T-helper 2 cell treated with Interferon-gamma antibody and Interleukin-4, amounts not matched to agents 5 μg/mL and 100 μg/mL, for 36 hours (primary cell): Measurements from ENCODE around the gene OR8D1.

Source experiments
- DNase-seq: peaks from one replicate; pipeline ENCODE4 v3.0.0; 2021; ENCODE audit warnings: low spot score
- H3K27ac Mint-ChIP-seq: one replicate; pipeline ENCODE4 v1.8.0; 2021; ENCODE audit warnings: mild to moderate bottlenecking, mixed read lengths
- H3K27me3 Mint-ChIP-seq: one replicate; pipeline ENCODE4 v1.8.0; 2021; ENCODE audit warnings: low read depth, mixed read lengths
- H3K36me3 Mint-ChIP-seq: one replicate; pipeline ENCODE4 v1.8.0; 2021; ENCODE audit warnings: low read depth, mixed read lengths
- H3K4me1 Mint-ChIP-seq: one replicate; pipeline ENCODE4 v1.8.0; 2021; ENCODE audit warnings: low read depth, mixed read lengths
- H3K4me3 Mint-ChIP-seq: one replicate; pipeline ENCODE4 v1.8.0; 2022; ENCODE audit warnings: mild to moderate bottlenecking, moderate library complexity, mixed read lengths
- H3K9me3 Mint-ChIP-seq: one replicate; pipeline ENCODE4 v1.8.0; 2021; ENCODE audit warnings: mixed read lengths

OR8D1 gene

GRCh38 chr11:124313849-124314248 is at the start of gene OR8D1:
TSS of gene OR8D1 (minus strand) at chr11:124313949. CDS start at chr11:124310766, 3,183 bp downstream.
- Mint-ChIP-seq H3K36me3 (no peaks in the 10 kb centered on the region), H3K27me3 (no peaks in the 10 kb centered on the region), H3K9me3 (no peaks in the 10 kb centered on the region), H3K27ac (no peak within 1 kb of the TSS), H3K4me3 (no peak within 1 kb of the TSS), H3K4me1 (no peaks in the 10 kb centered on the region)
- DNase-seq, result no peak

GRCh38 chr11:124359566-124359965 is 45.8 kb upstream of the OR8D1 start:
- Mint-ChIP-seq H3K9me3 (no peaks in the 10 kb centered on the region), H3K27ac (no peak overlapping the region), H3K4me3 (no peak overlapping the region), H3K27me3 (no peaks in the 10 kb centered on the region), H3K36me3 (no peaks in the 10 kb centered on the region), H3K4me1 (no peaks in the 10 kb centered on the region)
- no peak for DNase-seq

GRCh38 chr11:124346311-124346955 is 32.7 kb upstream of the OR8D1 start:
- no peak for DNase-seq
- Mint-ChIP-seq H3K4me1 (no peaks in the 10 kb centered on the region), H3K4me3 (no peak overlapping the region), H3K9me3 (no peaks in the 10 kb centered on the region), H3K36me3 (no peaks in the 10 kb centered on the region), H3K27ac (no peak overlapping the region), H3K27me3 (no peaks in the 10 kb centered on the region)

DNA sequence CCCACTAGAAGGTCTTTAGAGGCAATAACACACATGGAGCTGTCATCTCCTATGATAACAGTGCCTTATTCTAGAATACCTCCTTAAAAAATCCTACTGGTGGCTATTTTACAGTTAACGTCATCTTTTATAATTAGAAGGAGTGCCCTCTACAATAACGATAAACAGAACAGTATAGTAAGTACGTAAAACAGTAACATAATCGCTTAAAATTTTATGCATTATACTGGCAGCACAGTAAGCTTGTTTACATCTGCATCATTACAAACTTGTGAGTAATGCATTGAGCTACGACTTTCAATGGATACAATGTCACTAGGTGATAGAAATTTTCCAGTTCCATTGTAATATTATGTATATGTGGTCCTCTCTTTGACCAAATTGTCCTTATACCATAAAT is 30.6 kb upstream of the OR8D1 start:
- no peaks in the 10 kb centered on the region for H3K4me1 Mint-ChIP-seq
- no peaks in the 10 kb centered on the region for H3K27me3 Mint-ChIP-seq
- H3K9me3 Mint-ChIP-seq, result no peaks in the 10 kb centered on the region
- no peak for DNase-seq
- no peak overlapping the region for H3K27ac Mint-ChIP-seq
- no peaks in the 10 kb centered on the region for H3K36me3 Mint-ChIP-seq
- H3K4me3 Mint-ChIP-seq, result no peak overlapping the region

GRCh38 chr11:124340142-124340447 is 26.3 kb upstream of the OR8D1 start:
- Mint-ChIP-seq H3K36me3 (no peaks in the 10 kb centered on the region), H3K4me3 (no peak overlapping the region), H3K4me1 (no peaks in the 10 kb centered on the region), H3K9me3 (no peaks in the 10 kb centered on the region), H3K27me3 (no peaks in the 10 kb centered on the region), H3K27ac (no peak overlapping the region)
- DNase-seq, result no peak

DNA sequence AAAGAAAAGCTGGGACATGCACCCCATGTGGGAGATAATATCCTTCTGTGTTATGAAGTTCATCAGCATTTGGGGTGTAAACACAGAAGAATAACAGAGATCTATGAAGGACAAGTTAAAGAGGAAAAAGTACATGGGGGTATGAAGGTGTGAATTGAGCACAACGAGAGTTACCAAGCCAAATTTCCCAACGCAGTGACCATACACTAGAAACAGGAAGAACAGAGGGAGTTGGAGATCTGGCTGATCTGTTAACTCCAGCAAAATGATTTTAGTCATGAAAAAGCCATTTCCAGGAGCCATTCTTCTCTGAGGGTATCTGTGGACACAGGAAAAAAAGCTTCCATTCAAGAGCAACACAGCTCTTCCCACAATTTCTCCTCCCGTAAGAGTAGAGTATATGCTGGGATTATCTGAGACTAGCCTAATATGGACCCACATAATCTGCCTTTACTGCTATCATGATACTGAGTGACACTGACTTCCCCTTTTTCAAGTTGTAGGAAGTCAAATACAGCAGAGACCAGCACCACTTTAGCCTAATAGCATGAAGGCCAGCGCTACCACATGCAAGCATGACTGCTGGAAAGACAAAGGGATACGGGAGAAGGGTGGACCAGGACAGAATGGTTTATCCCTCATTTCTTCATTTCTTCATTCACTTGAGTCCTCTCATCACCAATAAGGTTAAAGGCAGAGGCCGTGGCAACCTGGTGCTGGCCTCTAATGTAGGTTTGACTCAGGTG is 25.8 kb upstream of the OR8D1 start:
- Mint-ChIP-seq H3K27ac (no peak overlapping the region), H3K27me3 (no peaks in the 10 kb centered on the region), H3K36me3 (no peaks in the 10 kb centered on the region), H3K4me1 (no peaks in the 10 kb centered on the region), H3K4me3 (no peak overlapping the region), H3K9me3 (no peaks in the 10 kb centered on the region)
- DNase-seq, result no peak

- Mint-ChIP-seq H3K9me3 (no peaks in the 10 kb centered on the region), H3K27me3 (peaks cover 7% of the 10 kb centered on the region), H3K36me3 (no peaks in the 10 kb centered on the region), H3K4me3 (no peak overlapping the region), H3K27ac (no peak overlapping the region), H3K4me1 (peaks cover 4% of the 10 kb centered on the region)
- no peak for DNase-seq
Measured at GRCh38 chr11:124331873-124332272, 18.1 kb upstream of the OR8D1 start.

DNA sequence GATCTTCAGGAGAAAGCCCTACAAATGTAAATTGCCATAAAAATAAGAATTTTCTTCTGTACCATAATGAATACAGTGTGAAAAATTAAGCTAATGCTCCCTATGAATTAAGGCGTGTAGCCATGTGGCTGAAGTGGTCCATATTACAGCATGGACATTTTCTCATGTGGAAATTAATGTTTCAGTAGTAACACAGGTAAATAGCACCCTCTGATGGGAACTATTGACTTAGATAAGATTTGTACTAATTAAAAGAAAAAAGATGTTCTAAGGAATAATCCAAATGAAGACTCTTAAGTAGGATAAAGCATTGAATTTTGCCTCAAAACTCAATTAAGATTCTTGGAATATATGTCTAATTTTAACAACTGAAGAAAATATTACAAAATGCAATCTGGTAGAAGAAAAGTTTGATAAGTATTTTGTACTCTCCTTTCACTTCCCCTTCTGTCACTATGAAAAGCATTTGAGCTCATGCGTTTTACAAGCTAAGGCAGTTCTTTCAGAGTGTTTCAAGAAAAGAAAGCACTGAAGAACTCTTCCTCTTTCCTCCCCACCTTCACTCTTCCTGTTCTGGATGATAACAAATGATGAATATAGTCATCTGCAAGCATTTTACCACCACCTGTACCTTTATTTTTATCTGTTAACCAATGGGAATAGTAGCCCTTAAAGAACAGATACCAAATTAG is 16.2 kb upstream of the OR8D1 start:
- H3K36me3 Mint-ChIP-seq, result no peaks in the 10 kb centered on the region
- no peak overlapping the region for H3K4me3 Mint-ChIP-seq
- peaks cover 4% of the 10 kb centered on the region for H3K4me1 Mint-ChIP-seq
- DNase-seq, result no peak
- H3K9me3 Mint-ChIP-seq, result no peaks in the 10 kb centered on the region
- no peak overlapping the region for H3K27ac Mint-ChIP-seq
- H3K27me3 Mint-ChIP-seq, result peaks cover 7% of the 10 kb centered on the region

GRCh38 chr11:124327775-124328174 is 14.0 kb upstream of the OR8D1 start:
- no peak for DNase-seq
- H3K27me3 Mint-ChIP-seq, result peaks cover 7% of the 10 kb centered on the region
- H3K27ac Mint-ChIP-seq, result no peak overlapping the region
- H3K36me3 Mint-ChIP-seq, result no peaks in the 10 kb centered on the region
- H3K4me1 Mint-ChIP-seq, result peaks cover 4% of the 10 kb centered on the region
- no peaks in the 10 kb centered on the region for H3K9me3 Mint-ChIP-seq
- H3K4me3 Mint-ChIP-seq, result no peak overlapping the region

DNA sequence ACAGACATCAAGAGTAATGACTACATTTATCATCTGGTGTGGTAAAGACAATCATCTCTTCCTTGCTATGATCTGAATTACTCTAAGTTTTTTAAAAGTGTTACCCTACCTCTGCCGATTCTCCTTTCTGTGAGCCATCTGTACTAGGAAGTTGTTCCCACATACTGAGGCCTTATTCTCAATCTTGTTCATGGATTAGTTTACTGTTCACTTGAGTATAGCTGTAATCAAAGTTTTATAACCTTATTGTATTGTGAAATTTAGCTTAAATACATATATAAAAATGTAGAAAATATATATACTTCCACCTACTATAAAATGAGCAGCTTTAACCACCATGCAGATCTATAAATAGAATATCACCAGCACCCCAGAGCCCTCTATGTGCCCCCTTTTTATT is 8.6 kb upstream of the OR8D1 start:
- H3K4me3 Mint-ChIP-seq, result no peak overlapping the region
- H3K27me3 Mint-ChIP-seq, result no peaks in the 10 kb centered on the region
- H3K27ac Mint-ChIP-seq, result no peak overlapping the region
- H3K9me3 Mint-ChIP-seq, result no peaks in the 10 kb centered on the region
- DNase-seq, result no peak
- H3K36me3 Mint-ChIP-seq, result no peaks in the 10 kb centered on the region
- H3K4me1 Mint-ChIP-seq, result no peaks in the 10 kb centered on the region

DNA sequence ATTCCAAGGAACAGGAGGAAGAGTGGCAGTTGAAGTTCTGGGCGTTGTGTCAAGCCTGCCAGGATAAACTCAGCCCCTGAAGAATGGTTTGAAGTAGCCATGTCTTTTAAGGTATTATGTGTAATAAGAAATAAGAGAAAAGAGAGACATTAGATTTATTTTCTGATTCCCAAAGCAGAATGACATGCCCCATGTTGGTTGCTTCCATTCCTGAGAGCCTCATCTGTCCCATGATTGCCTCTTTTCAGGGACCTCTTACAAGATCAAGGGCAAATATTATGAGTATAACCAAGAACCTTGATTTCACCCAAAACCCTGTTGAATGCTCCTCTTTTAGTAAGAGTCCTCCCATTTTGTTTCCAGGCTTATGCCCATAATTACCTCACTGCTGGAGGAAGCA is 6.3 kb upstream of the OR8D1 start, which contains the start of gene OR8D2:
OR8D2 (minus strand) TSS at position 101 of the 400 bp plus-strand sequence; CDS start at position 101, 0 bp downstream.
- no peaks in the 10 kb centered on the region for H3K36me3 Mint-ChIP-seq
- no peaks in the 10 kb centered on the region for H3K9me3 Mint-ChIP-seq
- no peak within 1 kb of the TSS for H3K4me3 Mint-ChIP-seq
- H3K4me1 Mint-ChIP-seq, result no peaks in the 10 kb centered on the region
- H3K27ac Mint-ChIP-seq, result no peak within 1 kb of the TSS
- H3K27me3 Mint-ChIP-seq, result no peaks in the 10 kb centered on the region
- DNase-seq, result no peak

GRCh38 chr11:124315052-124315451 is 1.3 kb upstream of the OR8D1 start:
- Mint-ChIP-seq H3K27ac (no peak overlapping the region), H3K27me3 (no peaks in the 10 kb centered on the region), H3K36me3 (no peaks in the 10 kb centered on the region), H3K9me3 (no peaks in the 10 kb centered on the region), H3K4me1 (no peaks in the 10 kb centered on the region), H3K4me3 (no peak overlapping the region)
- no peak for DNase-seq

DNA sequence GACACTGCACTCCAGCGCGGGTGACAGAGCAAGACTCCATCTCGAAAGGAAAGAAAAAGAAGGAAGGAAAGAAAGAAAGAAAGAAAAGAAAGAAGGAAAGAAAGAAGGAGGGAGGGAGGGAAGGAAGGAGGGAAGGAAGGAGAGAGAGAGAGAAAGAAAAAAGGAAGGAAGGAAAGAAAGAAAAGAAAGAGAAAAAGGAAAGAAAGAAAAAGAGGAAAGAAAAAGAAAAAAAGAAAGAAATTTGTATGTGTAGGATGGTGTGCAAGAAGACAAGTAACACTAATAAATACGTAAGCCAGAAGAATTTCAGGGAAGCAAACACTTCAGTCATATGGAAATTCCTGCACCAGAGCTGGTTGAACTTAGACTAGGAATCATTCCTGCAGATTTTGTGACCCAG is 618 bp downstream of the OR8D1 start:
- no peak for DNase-seq
- Mint-ChIP-seq H3K9me3 (no peaks in the 10 kb centered on the region), H3K4me3 (no peak overlapping the region), H3K4me1 (no peaks in the 10 kb centered on the region), H3K27me3 (no peaks in the 10 kb centered on the region), H3K27ac (no peak overlapping the region), H3K36me3 (no peaks in the 10 kb centered on the region)

DNA sequence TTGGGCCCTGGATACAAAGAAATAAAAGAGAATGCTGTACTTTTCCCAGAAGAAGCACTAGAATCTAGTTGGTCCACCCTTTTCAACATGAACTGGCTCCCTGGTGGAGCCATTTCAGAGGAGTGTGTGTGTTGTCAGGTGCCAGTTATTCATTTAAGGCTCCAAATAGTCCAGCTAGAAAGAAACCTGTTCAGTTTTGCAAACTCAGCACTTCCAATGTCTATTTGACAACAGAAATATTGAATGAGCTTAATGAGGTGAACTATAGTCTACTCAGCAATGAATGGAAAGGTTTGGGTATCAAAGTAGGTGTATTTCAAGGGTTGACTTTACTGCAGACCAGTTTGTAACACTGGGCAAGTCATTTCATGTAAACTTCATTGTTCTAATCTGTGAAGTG is 2.1 kb downstream of the OR8D1 start:
- no peak for DNase-seq
- H3K36me3 Mint-ChIP-seq, result no peaks in the 10 kb centered on the region
- H3K27ac Mint-ChIP-seq, result no peak overlapping the region
- no peaks in the 10 kb centered on the region for H3K9me3 Mint-ChIP-seq
- H3K4me1 Mint-ChIP-seq, result no peaks in the 10 kb centered on the region
- no peak overlapping the region for H3K4me3 Mint-ChIP-seq
- no peaks in the 10 kb centered on the region for H3K27me3 Mint-ChIP-seq
